GM18909 (cell line): ENCODE data around the gene BASP1.

Source experiments
- ATAC-seq: cut with Tn5 transposase; IDR thresholded peaks from one replicate; pipeline ENCODE4 v1.9.1; 2021; ENCODE audit warnings: mild to moderate bottlenecking; ENCODE audit not compliant: unreplicated experiment, poor library complexity

Gene BASP1, protein sequence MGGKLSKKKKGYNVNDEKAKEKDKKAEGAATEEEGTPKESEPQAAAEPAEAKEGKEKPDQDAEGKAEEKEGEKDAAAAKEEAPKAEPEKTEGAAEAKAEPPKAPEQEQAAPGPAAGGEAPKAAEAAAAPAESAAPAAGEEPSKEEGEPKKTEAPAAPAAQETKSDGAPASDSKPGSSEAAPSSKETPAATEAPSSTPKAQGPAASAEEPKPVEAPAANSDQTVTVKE

DNA sequence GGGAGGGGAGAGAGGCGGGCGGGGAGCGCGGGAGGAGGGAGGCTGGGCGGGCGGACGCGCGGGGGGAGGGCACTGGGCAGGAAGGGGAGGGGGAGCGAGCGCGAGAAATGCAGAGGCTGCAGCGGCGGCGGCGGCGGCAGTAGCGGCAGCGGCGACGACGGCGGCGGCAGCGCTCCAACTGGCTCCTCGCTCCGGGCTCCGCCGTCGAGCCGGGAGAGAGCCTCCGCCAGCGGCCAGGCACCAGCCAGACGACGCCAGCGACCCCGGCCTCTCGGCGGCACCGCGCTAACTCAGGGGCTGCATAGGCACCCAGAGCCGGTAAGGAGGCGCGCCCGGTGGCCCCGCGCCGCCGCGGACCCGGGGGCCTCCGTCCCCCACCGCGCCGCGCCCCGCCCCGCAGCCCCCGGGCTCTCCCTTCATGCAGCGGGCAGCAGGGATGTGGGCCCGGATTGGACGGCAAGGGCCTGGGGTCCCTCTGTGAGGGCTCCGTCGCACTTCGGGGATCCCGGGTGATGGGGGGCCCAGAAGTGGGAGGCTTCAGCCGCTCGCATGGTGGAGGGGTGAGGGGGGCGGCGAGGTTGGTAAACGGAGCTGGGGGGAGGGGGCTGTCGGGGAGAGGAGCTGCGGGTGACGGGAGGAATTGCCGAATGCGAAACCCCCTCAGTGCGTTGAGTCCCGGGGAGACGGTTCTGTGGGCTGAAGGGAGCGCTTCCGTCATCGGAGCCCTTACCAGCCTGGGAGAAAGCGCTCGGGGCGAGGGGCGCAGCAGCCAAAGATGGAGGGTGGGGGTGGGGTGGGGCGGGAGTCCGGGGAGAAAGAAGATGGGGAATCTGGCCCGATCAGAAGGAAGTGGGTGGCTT, at the start of gene BASP1:
TSS of gene BASP1 (plus strand) at position 139 of the 860 bp plus-strand sequence. CDS start 57,586 bp downstream, outside the sequence.
- ATAC-seq, result peak; percentile 42

DNA sequence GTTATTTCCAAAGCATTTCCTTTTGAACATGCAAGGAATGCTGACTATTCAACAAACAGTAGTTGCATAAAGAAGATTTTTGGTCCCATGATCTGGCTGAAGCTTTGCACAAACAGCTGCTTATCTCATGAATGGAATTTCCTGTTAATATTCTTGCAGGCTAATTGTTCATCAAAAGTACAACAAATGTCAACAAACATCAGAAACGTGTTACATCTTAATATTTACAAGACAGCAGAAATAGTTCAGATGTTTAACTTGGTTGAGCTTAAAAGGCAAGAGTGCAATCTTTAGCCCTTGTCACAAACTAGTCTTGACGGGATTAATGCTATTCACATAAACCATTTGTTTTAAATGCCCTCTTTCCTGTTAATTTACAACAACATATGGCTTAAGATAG, 47.9 kb upstream of the BASP1 start:
- no peak for ATAC-seq

DNA sequence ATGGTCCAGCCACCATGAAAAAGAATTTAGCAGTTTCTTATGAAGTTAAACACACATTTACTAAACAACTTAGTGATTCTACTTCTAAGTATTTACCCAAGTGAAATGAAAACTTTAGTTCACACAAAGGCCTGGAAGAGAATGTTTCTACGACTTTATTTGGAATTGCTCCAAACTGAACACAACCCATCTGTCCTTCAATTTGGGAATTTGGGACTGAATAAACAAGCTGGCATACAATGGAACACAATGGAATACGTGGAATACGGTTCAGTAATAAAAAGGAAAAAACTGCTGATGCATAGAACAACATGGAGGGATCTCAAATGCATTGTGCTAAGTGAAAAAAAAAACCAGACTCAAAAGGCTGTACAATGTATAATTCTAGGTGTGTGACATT, 44.6 kb upstream of the BASP1 start:
- ATAC-seq, result no peak

DNA sequence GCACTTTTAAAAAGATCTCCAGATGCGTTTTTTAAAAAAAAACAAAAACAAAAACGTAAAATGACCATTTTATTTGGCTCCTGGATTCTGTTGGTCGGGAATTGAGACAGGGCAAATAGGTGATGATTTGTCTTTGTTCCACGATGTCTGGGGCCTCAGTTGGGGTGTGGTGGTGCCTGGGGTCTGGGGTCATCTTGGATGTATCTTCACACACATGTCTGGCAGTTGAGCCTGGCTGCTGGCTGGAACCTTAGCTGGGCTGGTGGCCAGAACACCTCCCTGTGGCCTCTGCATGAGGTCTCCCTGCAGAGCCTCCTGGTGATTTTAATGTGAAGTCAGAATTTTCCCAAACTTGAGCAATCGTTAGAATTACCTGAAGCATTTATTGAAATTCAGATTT, 42.5 kb upstream of the BASP1 start:
- ATAC-seq, result no peak

DNA sequence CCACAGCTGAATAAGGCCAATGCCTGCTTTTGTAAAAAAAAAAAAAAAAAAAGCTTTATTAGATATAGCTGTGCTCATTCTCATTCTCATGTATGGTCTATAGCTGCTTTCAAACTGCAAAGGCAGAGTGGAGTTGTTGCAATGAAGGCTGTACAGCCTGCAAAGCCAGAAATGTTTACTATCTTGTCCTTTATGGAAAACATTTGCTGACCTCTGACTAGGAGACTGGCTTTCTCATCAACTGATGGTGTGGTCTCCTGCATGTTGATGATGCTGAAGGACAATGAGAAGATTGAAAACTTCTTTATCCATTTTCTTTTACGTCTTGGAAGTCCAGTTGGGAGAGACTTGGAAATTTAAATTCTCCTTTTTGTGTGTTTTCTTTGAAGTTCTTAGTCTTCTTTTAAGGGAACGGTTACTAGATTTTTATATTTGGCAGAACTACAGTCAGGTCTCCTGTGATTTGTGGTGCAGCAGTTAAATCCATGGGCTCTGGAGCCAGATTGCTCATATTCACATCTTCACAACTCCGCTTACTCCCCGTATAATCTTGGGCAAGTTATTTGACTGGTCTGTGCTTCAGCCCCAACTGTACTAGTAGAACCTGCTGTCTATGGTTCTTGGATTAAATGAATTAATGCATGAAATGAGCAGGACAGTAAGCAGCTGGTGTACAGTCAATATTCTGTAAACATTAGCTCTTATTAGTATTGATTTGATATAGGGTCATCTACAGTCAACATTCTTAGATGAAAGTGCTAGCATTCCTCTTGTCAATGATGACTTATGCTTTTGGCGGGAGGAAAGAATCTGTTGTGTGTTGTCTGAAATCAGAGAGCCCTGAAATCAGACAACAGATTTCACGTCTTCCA, 39.7 kb upstream of the BASP1 start:
- no peak for ATAC-seq

DNA sequence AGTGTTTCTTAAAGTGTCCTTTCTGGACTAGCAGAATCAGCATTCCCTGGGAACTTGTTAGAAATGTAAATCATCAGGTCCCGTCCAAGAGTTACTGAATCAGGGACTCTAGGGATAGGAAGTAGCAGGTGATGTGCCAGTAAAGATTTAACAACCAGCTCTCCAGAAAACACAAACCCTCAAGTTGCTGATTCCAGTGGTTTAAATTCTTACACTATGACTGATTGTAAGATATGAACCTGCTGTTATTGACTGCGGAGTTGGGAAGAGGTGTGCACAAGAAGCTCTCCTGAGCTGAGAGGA, 39.1 kb upstream of the BASP1 start:
- no peak for ATAC-seq

DNA sequence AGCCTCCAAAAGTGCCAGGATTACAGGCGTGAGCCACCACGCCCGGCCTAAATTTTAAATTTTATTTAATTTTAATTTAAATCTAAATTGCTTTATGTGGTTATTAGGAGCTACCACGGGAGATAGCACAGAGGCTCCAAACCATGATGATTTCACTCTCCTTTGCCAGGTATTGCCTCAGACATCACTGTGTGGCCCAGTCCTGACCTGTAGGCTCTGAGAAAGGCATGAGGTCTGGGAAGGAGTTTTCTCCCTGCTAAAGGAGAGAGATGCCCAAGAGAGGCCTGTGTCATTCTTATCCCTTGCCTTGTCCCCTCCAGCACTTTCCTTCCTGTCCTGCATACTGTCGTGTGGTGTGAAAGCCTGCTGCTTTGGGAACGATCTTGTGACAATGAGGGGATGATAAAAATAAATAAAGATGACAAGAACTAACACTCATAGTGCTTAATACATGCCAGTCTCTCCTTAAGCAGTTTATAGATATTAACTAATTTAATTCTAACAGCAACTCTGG, 37.0 kb upstream of the BASP1 start:
- ATAC-seq, result no peak

DNA sequence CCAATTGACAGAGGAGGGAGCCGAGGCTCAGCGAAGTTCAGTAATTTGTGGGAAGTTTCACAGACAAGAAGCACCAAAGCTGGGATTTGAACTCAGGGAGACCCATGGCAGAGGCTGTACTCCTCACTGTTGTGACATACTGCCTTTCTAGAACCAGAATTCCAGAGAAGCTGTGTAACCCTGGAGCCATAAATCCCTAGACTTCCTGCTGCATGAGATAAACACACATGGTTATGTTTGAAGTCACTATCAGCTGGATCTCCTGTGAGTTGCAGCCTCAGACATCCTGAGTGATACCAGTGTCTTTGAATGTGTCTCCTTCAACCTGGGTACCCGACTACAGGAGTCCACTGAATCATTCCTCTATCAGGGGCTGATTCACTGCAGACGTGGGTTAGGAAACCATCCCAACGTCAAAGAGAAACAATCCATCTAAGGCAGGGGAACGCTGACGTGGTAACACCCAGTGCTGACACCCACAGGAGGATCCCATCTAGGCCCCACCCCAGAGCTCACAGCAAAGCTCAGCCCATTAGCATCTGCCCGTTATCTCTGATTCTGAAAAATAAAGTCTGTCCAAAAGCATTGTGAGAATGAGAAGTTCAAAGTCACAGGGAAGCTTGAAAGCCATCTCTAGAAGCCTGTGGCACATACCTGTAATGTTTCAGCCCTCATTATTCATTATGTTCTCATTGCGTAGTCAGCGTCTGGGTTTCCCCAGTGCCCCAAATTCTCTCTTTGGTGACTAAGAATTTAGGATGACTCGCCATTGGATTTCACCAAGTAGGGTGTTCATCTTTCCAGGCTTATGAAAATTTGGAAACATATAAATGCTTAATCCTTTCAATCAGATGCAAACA, 36.3 kb upstream of the BASP1 start:
- no peak for ATAC-seq

DNA sequence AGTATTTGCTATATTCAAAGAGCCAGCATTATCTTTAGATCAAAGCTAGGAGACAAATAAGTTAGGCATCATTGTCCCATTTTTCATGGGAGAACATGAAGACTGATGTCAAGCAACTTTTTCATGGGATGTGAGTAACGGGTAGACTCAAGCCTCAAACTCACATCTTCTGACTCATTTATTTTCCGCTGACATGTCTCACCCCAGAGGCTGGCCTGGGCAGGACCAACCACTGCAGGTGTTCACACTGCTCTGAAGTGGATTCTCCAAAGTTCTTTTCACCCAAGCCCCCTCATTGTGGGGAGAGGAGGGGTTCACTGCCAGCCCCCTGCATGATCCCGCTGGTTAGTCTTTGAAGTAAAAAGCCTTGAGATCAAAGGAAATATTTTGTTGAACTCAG, 34.9 kb upstream of the BASP1 start:
- no peak for ATAC-seq

DNA sequence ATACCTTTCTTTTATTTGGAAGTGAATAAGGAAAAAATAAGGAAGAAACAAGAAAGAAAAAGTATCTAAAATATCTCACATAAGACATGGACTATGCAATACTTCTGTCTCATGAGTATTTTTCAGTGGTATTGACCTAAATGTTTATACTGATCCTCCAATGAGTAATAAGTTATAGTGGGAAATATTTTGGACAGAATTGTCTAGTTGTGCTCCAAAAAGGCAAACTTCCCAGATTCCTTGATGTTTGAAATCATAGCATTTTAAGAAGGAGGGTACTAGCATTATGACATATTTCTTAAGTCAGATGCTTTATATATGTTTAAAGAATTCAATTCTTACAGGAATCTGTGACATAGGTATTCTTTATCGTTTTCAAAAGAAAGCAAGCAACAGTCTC, 34.5 kb upstream of the BASP1 start:
- ATAC-seq, result no peak

DNA sequence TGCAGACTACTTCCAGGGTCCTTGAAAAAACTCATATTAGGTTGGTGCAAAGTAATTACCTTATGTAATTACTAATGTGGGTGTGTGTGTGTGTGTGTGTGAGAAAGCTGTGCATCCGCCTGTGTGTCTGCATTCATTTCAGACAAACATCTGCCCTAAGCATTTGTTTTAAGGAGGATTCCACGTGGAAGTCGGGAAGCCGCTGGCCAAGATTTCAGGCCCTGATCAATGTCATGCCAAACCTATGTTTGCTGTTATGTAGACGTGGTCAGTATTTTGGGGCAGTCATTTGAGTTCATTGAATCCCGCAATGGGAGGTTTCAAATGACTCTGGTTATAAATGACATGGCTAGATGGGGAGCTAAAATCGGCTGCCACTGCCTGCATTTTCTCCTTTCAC, 33.6 kb upstream of the BASP1 start:
- ATAC-seq, result no peak

DNA sequence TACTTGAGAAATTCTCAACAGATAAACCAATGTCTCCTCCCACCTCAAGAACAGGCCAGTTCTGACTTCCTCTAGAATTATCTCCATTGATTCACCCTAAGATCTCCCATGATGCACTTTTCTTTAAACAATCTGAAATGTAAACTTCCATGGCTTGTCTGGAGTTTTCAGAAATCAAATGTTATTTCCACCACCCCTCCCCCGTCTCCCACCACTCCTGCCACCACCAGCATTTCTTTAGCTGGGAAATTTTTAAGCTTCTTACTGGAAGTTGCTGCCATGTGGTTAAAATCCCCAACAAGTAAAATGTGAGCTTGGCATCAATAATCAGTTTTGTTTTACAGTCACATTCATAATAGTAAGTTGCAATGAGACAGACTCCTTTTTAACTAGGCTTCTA, 32.8 kb upstream of the BASP1 start:
- no peak for ATAC-seq

DNA sequence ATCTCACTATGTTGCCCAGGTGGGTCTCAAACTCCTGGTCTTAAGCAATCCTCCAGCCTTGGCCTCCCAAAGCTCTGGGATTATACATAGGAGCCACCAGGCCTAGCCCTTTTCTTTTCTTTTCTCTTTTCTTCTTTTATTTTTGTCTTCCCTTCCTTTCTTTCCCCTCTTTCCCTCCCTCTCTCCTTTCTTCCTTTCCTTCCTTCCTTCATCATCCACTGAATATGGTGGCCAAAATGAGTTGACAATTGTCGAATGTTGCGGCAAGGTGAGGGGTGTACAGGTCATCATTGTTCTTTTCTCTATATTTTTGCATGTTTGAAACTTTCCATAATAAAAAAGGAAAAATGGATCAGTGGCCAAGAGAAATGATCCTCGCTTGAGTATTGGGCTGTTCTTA, 32.1 kb upstream of the BASP1 start:
- no peak for ATAC-seq

DNA sequence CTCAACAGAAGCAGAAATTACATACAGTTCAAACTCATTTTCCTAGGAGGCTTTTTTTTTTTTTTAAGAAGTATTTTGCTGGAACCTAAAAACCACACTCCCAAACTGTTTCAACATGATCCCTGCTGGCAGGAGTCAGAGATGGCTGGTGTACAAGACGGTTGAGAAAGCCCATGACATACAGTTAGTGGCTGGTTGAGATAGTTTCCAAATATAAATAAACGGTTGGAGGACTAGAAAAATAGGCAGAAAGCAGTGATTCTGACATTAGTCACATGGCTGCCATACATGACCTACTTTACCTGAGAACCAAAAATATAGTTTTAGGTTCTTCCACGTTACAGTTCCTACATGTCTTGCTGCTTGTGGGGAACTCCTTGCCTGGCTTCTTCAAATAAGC, 31.7 kb upstream of the BASP1 start:
- ATAC-seq, result no peak

DNA sequence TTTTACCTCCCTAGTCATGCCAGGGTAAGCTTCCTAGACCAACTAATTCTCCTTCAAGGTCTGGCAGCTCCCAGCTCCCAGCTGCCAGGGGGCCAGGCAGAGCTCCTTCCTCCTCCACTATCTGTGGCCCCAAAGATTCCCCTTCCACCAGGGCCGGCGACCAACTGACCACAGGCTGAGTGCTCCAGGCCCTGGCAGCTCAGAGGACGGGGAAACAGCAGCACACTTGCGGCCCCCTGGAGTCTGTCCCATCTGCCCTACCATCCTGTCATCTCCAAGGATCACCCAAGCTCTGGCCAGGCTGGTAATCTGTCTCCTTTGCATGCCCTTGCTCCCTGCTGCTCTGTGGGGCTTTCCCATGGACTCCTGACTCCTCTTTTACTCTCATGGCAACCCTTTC, 31.2 kb upstream of the BASP1 start:
- ATAC-seq, result no peak

DNA sequence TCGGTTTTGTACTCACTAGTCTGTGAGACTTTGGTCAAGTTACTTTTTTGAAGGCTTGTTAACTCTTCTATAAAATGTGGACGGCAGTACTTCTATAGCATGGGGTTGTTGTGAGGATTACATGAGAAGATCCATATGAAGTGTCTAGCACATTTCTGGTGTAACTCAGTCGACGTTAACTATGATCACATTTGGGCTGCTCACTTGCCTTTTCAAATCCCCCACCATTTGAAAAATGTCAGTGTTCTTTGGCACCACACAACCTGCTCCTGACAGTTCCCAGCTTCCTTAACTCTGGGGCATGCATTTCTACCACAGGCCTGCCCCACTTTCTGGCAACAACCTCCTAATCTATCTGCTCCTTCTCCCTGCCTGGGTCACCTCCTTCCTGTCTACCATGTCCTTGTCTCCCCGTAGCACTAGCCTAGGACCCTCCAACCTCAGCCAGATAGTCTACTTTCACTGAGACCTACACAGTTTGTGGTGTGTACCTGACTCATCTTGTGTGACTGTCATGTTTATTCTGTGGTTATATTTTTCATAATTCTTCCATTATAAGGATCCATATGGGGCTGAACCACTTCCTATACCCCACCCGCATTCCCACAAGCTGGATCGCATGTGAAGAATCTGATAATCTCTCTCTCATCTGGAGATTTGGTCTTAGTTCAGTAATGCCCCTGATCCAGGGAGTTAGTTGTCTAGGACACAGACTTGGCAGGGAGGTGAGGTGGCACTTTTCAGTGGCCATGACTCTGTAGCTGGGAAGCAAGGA, 30.2 kb upstream of the BASP1 start:
- no peak for ATAC-seq

DNA sequence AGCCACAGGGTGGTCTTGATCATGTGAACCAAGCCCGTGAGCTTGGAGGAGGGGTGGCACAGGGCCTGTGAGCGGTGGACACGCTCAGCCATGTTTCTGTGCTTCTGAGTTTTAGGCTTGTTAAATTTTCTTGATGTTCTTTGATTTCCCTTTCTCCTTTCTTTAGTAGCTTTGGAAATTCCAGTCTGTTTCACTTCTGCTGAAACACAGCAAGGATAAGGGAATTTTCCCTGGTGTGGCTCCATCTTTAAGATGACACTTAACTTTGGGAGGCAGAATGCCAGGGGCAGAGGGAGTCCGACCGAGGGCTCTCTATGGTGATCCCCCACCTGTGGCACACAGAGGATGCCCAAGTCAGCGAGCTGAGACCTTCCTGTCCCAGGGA, 29.7 kb upstream of the BASP1 start:
- ATAC-seq, result no peak

DNA sequence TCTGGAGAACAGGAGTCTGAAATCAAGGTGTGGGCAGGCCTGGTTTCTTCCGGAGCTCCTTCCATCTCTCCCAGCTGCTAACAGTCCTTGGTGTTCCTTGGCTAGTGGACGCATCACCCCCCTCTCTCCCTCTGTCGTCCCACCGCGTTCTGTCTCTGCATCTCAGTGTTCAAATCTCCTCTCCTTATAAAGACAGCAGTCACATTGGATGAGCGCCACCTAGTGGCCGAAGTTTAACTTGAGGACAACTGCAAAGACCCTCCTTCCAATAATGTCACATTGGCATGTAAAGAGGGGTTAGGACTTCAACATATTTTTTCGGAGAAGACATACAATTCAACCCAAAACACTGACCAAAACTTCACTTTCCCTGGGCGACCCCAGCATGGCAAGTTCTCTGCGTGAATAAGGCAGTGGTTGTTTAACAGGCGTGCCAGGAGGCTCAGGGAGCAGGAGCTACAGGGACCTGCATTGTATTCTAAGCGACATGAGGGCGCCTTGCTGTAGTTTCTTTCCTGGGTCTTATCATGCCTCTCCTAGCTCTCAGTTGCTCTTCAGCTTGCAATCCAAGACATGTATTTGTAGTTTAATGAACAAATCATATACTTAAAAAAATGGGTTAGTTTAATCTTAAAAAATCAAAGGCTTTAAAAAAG, 27.9 kb upstream of the BASP1 start:
- ATAC-seq, result peak; percentile 79

DNA sequence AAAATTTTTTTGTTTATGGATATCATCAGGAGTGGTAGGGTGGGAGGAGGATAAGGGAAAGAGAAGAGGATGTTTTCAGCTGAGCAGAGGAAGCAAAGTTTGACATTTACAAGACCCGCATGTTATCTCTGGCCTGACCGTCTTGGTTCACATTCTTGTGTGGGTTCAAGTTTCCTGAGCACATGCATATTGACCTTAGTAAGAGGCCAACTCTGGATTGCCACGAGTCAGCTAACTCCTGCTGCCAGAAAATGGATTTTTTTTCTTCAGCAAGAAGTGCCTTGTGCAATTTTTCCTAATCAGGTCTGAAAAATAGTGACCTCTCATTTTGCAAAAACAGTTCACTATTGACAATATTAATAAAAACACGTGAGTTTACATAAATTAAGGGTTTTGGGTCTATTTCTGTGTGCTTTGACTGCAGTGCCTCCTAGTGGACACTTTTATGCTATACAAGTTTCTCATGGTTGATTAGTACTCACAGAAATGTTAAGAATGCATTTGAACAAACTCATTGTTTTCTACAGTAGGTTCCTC, 27.1 kb upstream of the BASP1 start:
- peak; percentile 47 for ATAC-seq
